Globus pallidus (tissue), 1 donor: ENCODE data around the gene OTOP1.
"Not testable (repeated sequence)": the region's sequence is repeated elsewhere in the genome, so short reads cannot be mapped to it uniquely, and the experiment has no call there.

Source experiments
- DNase-seq: peaks from one replicate; pipeline ENCODE4 v3.0.0-alpha.2; 2015; ENCODE audit warnings: low spot score

OTOP1 gene

GRCh38 chr4:4160956-4161665 lies 65.6 kb downstream of the OTOP1 start:
- DNase-seq = not testable (repeated sequence)

- DNase-seq = peak; percentile 4
Measured at GRCh38 chr4:4145622-4146021, 81.1 kb downstream of the OTOP1 start.

GRCh38 chr4:4143376-4143775 lies 83.4 kb downstream of the OTOP1 start:
- not testable (repeated sequence) for DNase-seq

- DNase-seq = not testable (repeated sequence)
Measured at GRCh38 chr4:4142679-4143078, 84.0 kb downstream of the OTOP1 start.

GRCh38 chr4:4141186-4141585 lies 85.5 kb downstream of the OTOP1 start:
- DNase-seq = not testable (repeated sequence)
